WERI-Rb-1 (cell line): ENCODE data around the gene SLC7A14.

Experiments used
- DNase-seq: peaks from one replicate; pipeline ENCODE4 v3.0.0-alpha.2; 2020
- H3K27ac ChIP-seq: fragments of 250-450 bp; sonication (Bioruptor Pico); 2 replicates; pipeline ENCODE4 v1.5.1; 2020; ENCODE audit warnings: mild to moderate bottlenecking, moderate library complexity
- H3K27me3 ChIP-seq: fragments of 250-450 bp; sonication (Bioruptor Pico); 2 replicates; pipeline ENCODE4 v1.5.1; 2021; ENCODE audit warnings: mild to moderate bottlenecking, low read depth, moderate library complexity; ENCODE audit not compliant: insufficient read depth, severe bottlenecking
- H3K36me3 ChIP-seq: fragments of 250-450 bp; sonication (Bioruptor Pico); 2 replicates; pipeline ENCODE4 v1.5.1; 2020; ENCODE audit warnings: mild to moderate bottlenecking, moderate library complexity
- H3K4me3 ChIP-seq: 2 replicates; pipeline ENCODE4 v1.5.1; 2011; ENCODE audit warnings: low read depth, mild to moderate bottlenecking, control low read depth, low read length
- H3K9me3 ChIP-seq: fragments of 250-450 bp; sonication (Bioruptor Pico); 2 replicates; pipeline ENCODE4 v1.5.1; 2021; ENCODE audit warnings: mild to moderate bottlenecking, moderate library complexity; ENCODE audit not compliant: severe bottlenecking
- TF ChIP-seq, protein P1 (sequence below): IDR thresholded peaks from 2 replicates; pipeline ENCODE4 v1.5.1; 2011; ENCODE audit warnings: low read depth, mild to moderate bottlenecking, control low read depth, inconsistent platforms, low read length

The SLC7A14 gene

DNA sequence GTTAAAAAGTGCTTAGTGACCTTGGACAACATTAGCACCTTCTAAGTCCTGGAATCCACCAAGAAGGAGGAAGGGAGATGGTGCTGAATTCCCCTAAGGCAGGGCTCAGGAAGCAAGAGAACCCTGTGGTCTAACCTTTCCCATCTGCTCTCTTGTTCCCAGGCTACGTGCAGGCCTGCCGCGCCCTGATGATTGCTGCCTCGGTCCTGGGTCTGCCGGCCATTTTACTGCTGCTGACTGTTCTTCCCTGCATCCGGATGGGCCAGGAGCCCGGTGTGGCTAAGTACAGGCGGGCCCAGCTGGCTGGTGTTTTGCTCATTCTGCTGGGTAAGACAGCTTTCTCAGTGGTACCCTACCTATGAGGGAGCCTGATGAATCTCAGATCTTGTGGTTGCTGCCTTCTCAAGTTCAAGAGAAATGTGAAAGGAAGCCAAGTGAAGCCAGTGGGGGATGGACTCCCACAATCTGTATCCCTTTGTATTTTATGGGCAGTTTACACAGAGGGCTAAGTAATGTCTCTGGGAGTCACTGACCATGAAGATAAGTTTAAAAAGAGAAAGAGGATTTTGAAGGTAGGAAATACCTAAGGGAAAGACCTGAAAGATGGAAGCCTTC lies 162.8 kb downstream of the SLC7A14 start:
- no peak for DNase-seq
- no peak overlapping the region for H3K4me3 ChIP-seq
- no peak overlapping the region for H3K27ac ChIP-seq
- H3K9me3 ChIP-seq: no peaks in the 10 kb centered on the region
- TF ChIP-seq, protein P1, sequence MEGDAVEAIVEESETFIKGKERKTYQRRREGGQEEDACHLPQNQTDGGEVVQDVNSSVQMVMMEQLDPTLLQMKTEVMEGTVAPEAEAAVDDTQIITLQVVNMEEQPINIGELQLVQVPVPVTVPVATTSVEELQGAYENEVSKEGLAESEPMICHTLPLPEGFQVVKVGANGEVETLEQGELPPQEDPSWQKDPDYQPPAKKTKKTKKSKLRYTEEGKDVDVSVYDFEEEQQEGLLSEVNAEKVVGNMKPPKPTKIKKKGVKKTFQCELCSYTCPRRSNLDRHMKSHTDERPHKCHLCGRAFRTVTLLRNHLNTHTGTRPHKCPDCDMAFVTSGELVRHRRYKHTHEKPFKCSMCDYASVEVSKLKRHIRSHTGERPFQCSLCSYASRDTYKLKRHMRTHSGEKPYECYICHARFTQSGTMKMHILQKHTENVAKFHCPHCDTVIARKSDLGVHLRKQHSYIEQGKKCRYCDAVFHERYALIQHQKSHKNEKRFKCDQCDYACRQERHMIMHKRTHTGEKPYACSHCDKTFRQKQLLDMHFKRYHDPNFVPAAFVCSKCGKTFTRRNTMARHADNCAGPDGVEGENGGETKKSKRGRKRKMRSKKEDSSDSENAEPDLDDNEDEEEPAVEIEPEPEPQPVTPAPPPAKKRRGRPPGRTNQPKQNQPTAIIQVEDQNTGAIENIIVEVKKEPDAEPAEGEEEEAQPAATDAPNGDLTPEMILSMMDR: no peak
- no peaks in the 10 kb centered on the region for H3K36me3 ChIP-seq
- no peaks in the 10 kb centered on the region for H3K27me3 ChIP-seq

- TF ChIP-seq, protein P1: no peak
- no peak overlapping the region for H3K4me3 ChIP-seq
- H3K27ac ChIP-seq: no peak overlapping the region
- no peaks in the 10 kb centered on the region for H3K9me3 ChIP-seq
- no peak for DNase-seq
- H3K27me3 ChIP-seq: no peaks in the 10 kb centered on the region
- no peaks in the 10 kb centered on the region for H3K36me3 ChIP-seq
Observed at GRCh38 chr3:170421758-170422157, 164.1 kb downstream of the SLC7A14 start.

DNA sequence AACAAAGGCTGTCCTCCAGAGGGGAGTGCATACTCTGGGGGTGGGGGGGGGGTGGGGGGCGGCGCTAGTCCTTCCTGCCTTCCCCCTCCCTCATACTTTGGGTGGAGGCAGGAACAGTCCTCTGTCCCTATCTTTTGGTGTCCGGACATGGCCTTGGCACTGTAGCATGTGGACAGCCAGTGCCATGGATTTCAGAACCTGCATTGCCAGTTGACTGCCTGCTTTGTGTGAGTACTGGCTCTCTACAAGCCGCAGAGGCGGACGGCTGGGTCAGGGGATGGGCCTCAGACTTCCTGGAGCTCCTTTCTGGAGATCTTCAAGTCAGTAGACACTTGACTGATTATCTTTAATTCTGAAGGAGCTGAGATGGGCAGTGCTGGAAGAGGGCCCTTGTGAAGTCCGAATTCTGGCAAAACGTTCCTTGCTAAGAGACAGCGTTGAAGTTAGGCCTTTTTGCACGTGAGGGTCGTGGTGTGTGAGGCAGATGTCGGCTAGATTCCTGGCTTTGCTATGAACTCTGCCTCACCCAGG lies 164.7 kb downstream of the SLC7A14 start:
- no peak for DNase-seq
- Histone ChIP-seq H3K36me3 (no peaks in the 10 kb centered on the region), H3K27ac (no peak overlapping the region), H3K4me3 (no peak overlapping the region), H3K27me3 (no peaks in the 10 kb centered on the region), H3K9me3 (no peaks in the 10 kb centered on the region)
- TF ChIP-seq, protein P1: no peak

DNA sequence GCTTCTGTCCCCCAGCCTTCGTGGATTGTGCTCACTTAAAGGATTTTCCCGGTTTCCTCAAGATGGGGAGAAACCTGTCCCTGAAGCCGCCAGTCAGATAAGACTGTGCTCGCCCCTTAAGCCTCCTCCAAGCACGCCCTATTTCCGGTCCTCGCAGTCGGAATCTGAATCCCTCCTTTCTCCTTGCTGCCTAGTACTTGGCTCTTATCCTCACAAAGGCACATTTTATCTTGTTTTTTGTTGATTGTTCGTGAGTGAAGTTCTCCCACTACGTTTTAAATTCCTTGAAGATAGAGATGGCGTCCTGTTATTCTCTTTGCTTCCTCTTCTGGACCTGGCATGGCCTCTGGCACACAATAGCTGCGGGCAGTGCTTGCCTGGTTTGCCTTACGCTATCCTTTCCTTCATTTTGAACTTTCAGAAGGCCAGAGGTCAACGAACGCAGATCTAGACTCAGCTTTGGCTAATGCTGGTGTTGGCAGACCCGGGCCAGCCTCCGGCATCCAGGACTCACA lies 165.5 kb downstream of the SLC7A14 start:
- Histone ChIP-seq H3K27ac (no peak overlapping the region), H3K36me3 (no peaks in the 10 kb centered on the region)

DNA sequence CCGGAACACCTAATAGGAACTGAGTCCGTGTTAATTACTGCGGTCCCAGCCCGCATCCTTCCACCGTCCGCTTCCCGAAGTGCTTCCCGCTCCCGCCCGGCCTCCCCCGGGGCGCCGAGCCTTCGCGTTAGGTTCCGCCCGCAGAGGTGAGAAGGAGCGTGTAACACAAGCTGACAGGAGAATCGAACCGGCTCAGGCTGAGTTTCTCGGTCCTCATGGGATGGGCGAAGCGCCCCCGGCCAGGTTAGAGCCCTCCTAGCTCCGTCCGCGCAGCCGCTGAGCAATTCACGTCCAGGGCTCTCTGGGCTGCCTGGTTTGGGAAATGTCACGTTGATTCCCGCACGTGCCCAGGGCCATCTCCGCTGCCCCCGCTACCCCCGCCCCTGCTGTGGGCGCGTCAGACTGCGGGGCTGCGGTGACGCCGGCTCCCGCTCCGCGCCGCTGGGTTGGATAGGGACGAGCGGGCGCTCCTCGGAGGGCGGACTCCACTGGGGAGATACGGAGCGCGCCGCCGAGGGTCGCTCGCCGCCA lies 166.3 kb downstream of the SLC7A14 start:
- no peak for DNase-seq
- Histone ChIP-seq H3K36me3 (no peaks in the 10 kb centered on the region), H3K9me3 (no peaks in the 10 kb centered on the region), H3K27me3 (no peaks in the 10 kb centered on the region), H3K4me3 (no peak overlapping the region), H3K27ac (no peak overlapping the region)
- TF ChIP-seq, protein P1: no peak

More for the DNA sequence above, 165.5 kb downstream of the SLC7A14 start:
- no peak for DNase-seq
- TF ChIP-seq, protein P1: no peak
- H3K4me3 ChIP-seq: no peak overlapping the region
- no peaks in the 10 kb centered on the region for H3K9me3 ChIP-seq
- no peaks in the 10 kb centered on the region for H3K27me3 ChIP-seq
